HepG2 (cell line): ENCODE measurements around the gene PRKCZ. TPM values are rescaled to one million over a fixed set of nuclear protein-coding genes. Genes with fewer than 3 reads are reported as not detected.

ENCODE experiments used
- ATM ChIP-seq: fragments of 450-650 bp; IDR thresholded peaks from 2 replicates; pipeline ENCODE4 v1.7.1; 2017; ENCODE audit warnings: mild to moderate bottlenecking, borderline replicate concordance
- DNMT3B ChIP-seq: conservative IDR thresholded peaks from 2 replicates; pipeline ENCODE4 v1.6.1; 2016; ENCODE audit warnings: missing biosample characterization, control low read depth
- FOSL1 ChIP-seq: sonication (generic); formaldehyde crosslinking; IDR thresholded peaks from 2 replicates; pipeline ENCODE4 v1.9.0; 2021; ENCODE audit warnings: missing genetic modification reagents, borderline replicate concordance
- ISL2 ChIP-seq: sonication (generic); formaldehyde crosslinking; IDR thresholded peaks from 2 replicates; pipeline ENCODE4 v1.5.0; 2020; ENCODE audit warnings: missing genetic modification reagents
- NCOA5 ChIP-seq: sonication (generic); formaldehyde crosslinking; IDR thresholded peaks from 2 replicates; pipeline ENCODE4 v1.4.0; 2020; ENCODE audit warnings: missing genetic modification reagents
- NPAS2 ChIP-seq: sonication (generic); formaldehyde crosslinking; IDR thresholded peaks from 2 replicates; pipeline ENCODE4 v1.8.0; 2022; ENCODE audit warnings: mild to moderate bottlenecking, missing genetic modification reagents, borderline replicate concordance
- RBM22 ChIP-seq: fragments of 200-400 bp; formaldehyde crosslinking; optimal IDR thresholded peaks from 2 replicates; pipeline ENCODE3; 2017; ENCODE audit warnings: mild to moderate bottlenecking, low read length, moderate library complexity
- SMARCC2 ChIP-seq: fragments of 450-650 bp; IDR thresholded peaks from 2 replicates; pipeline ENCODE4 v1.6.1; 2017; ENCODE audit warnings: antibody characterized with exemption, mild to moderate bottlenecking
- SRSF9 ChIP-seq: fragments of 200-400 bp; formaldehyde crosslinking; IDR thresholded peaks from 2 replicates; pipeline ENCODE4 v1.6.1; 2018; ENCODE audit warnings: borderline replicate concordance, mild to moderate bottlenecking, low read depth, low read length; ENCODE audit not compliant: insufficient read depth, poor library complexity, severe bottlenecking
- ZNF460 ChIP-seq: sonication (generic); formaldehyde crosslinking; IDR thresholded peaks from 2 replicates; pipeline ENCODE4 v1.5.1; 2020; ENCODE audit warnings: missing genetic modification reagents, mild to moderate bottlenecking, borderline replicate concordance
- polyA plus RNA-seq, 8 experiments: library from polyadenylated mRNA; depleted of rRNA in 3 of 8; stranded (reverse) in 7 of 8; unstranded in 1 of 8; fragments of >200 nt; fragmentation: Illumina TruSeq in 4 of 8; extraction: Trizol in 4 of 8; gene quantifications; 2 replicates each; pipeline versions ENCODE4 v1.2.1 to v1.2.3, GENCODE V29; 2011 to 2016; ENCODE audit warnings: low read depth in 4 of 8, missing spikeins in 1 of 8, mixed read lengths in 1 of 8; ENCODE audit not compliant: insufficient read depth in 1 of 8
- total RNA-seq, 5 experiments: library from RNA; depleted of rRNA; stranded (reverse); fragments of >200 nt; fragmentation: Illumina TruSeq; extraction: Trizol; gene quantifications; 2 replicates each; pipeline ENCODE4 v1.2.3, GENCODE V29; 2016; ENCODE audit warnings: low read depth in 1 of 5
- TF ChIP-seq, protein P1 (sequence below): sonication (generic); formaldehyde crosslinking; IDR thresholded peaks from 2 replicates; pipeline ENCODE4 v1.4.0; 2020; ENCODE audit warnings: missing genetic modification reagents
- TF ChIP-seq, protein P2 (sequence below): sonication (generic); formaldehyde crosslinking; IDR thresholded peaks from 2 replicates; pipeline ENCODE4 v1.4.0; 2020; ENCODE audit warnings: missing genetic modification reagents
- TF ChIP-seq, protein P3 (sequence below): sonication (generic); formaldehyde crosslinking; IDR thresholded peaks from 2 replicates; pipeline ENCODE4 v1.4.0; 2020; ENCODE audit warnings: mild to moderate bottlenecking, low read depth, missing genetic modification reagents
- TF ChIP-seq, protein P4 (sequence below): IDR thresholded peaks from 2 replicates; pipeline ENCODE4 v1.6.1; 2016; ENCODE audit warnings: mild to moderate bottlenecking, missing biosample characterization, missing genetic modification reagents
- TF ChIP-seq, protein P5 (sequence below): sonication (generic); formaldehyde crosslinking; IDR thresholded peaks from 2 replicates; pipeline ENCODE4 v1.4.0; 2020; ENCODE audit warnings: mild to moderate bottlenecking, missing genetic modification reagents

Gene PRKCZ
- total and polyA plus RNA-seq, 2 of the 13 experiments (the other 11 are each of a cell fraction or from before 2014, with no cell fraction given) = 34.7 to 85.2 TPM

DNA sequence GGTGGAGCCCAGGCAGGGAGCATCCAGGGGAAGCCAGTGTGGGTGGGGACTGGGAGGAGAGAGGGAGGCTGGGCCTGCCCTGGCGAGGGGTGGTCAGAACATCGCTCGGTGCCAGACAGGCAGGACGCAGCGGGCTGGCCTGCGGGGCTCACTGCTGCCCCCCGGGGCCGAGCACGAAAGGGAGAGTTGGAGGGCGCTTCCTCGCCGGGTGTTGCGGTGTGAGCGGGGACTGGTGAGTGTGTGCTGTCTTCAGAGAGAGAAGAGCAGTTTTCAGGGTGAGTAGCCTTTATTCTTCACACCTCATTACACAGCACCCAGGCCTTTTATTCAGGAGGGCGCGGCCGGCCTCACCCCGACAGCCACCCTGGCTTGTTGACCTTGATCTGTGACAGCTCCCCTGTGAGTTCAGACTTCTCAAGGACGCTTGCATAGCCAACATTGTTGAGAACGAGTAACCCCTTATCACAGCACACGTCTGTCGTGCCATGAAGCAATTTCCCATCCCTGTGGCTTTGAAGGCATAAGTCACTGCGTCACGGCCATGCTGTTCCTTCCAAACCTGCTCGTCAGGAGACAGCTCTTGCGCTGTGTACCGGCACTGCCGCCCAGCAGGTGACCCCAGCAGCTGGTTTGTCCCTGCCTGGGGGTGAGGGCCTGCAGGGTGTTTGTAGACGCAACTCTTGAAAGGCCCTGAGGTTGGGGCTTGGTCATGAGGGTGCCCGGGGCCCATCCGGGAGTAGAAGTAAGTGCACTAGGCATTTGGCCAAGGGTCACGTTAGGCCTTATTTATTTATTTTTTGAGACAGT, 54.6 kb downstream of the PRKCZ start (continued):
- TF ChIP-seq DNMT3B (no peak), SRSF9 (no peak), NCOA5 (CRISPR knock-in tag) (no peak), FOSL1 (no peak), ATM (no peak), SMARCC2 (no peak), ISL2 (CRISPR knock-in tag) (no peak), RBM22 (no peak), NPAS2 (CRISPR knock-in tag) (no peak), ZNF460 (CRISPR knock-in tag) (no peak)
- TF ChIP-seq, protein P1, sequence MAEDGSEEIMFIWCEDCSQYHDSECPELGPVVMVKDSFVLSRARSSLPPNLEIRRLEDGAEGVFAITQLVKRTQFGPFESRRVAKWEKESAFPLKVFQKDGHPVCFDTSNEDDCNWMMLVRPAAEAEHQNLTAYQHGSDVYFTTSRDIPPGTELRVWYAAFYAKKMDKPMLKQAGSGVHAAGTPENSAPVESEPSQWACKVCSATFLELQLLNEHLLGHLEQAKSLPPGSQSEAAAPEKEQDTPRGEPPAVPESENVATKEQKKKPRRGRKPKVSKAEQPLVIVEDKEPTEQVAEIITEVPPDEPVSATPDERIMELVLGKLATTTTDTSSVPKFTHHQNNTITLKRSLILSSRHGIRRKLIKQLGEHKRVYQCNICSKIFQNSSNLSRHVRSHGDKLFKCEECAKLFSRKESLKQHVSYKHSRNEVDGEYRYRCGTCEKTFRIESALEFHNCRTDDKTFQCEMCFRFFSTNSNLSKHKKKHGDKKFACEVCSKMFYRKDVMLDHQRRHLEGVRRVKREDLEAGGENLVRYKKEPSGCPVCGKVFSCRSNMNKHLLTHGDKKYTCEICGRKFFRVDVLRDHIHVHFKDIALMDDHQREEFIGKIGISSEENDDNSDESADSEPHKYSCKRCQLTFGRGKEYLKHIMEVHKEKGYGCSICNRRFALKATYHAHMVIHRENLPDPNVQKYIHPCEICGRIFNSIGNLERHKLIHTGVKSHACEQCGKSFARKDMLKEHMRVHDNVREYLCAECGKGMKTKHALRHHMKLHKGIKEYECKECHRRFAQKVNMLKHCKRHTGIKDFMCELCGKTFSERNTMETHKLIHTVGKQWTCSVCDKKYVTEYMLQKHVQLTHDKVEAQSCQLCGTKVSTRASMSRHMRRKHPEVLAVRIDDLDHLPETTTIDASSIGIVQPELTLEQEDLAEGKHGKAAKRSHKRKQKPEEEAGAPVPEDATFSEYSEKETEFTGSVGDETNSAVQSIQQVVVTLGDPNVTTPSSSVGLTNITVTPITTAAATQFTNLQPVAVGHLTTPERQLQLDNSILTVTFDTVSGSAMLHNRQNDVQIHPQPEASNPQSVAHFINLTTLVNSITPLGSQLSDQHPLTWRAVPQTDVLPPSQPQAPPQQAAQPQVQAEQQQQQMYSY (CRISPR knock-in tag) = no peak
- TF ChIP-seq, protein P2, sequence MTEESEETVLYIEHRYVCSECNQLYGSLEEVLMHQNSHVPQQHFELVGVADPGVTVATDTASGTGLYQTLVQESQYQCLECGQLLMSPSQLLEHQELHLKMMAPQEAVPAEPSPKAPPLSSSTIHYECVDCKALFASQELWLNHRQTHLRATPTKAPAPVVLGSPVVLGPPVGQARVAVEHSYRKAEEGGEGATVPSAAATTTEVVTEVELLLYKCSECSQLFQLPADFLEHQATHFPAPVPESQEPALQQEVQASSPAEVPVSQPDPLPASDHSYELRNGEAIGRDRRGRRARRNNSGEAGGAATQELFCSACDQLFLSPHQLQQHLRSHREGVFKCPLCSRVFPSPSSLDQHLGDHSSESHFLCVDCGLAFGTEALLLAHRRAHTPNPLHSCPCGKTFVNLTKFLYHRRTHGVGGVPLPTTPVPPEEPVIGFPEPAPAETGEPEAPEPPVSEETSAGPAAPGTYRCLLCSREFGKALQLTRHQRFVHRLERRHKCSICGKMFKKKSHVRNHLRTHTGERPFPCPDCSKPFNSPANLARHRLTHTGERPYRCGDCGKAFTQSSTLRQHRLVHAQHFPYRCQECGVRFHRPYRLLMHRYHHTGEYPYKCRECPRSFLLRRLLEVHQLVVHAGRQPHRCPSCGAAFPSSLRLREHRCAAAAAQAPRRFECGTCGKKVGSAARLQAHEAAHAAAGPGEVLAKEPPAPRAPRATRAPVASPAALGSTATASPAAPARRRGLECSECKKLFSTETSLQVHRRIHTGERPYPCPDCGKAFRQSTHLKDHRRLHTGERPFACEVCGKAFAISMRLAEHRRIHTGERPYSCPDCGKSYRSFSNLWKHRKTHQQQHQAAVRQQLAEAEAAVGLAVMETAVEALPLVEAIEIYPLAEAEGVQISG (CRISPR knock-in tag) = peak; percentile 63; the same call in 1 of the 2 replicates
- TF ChIP-seq, protein P3, sequence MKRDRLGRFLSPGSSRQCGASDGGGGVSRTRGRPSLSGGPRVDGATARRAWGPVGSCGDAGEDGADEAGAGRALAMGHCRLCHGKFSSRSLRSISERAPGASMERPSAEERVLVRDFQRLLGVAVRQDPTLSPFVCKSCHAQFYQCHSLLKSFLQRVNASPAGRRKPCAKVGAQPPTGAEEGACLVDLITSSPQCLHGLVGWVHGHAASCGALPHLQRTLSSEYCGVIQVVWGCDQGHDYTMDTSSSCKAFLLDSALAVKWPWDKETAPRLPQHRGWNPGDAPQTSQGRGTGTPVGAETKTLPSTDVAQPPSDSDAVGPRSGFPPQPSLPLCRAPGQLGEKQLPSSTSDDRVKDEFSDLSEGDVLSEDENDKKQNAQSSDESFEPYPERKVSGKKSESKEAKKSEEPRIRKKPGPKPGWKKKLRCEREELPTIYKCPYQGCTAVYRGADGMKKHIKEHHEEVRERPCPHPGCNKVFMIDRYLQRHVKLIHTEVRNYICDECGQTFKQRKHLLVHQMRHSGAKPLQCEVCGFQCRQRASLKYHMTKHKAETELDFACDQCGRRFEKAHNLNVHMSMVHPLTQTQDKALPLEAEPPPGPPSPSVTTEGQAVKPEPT (CRISPR knock-in tag) = no peak
- TF ChIP-seq, protein P4, sequence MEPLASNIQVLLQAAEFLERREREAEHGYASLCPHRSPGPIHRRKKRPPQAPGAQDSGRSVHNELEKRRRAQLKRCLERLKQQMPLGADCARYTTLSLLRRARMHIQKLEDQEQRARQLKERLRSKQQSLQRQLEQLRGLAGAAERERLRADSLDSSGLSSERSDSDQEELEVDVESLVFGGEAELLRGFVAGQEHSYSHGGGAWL (CRISPR knock-in tag) = no peak
- TF ChIP-seq, protein P5, sequence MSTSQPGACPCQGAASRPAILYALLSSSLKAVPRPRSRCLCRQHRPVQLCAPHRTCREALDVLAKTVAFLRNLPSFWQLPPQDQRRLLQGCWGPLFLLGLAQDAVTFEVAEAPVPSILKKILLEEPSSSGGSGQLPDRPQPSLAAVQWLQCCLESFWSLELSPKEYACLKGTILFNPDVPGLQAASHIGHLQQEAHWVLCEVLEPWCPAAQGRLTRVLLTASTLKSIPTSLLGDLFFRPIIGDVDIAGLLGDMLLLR = no peak
